HG03575 (cell line): ENCODE results near the gene MBD5.

Experiments
- ATAC-seq: cut with Tn5 transposase; IDR thresholded peaks from one replicate; pipeline ENCODE4 v1.9.1; 2021; ENCODE audit not compliant: unreplicated experiment, insufficient number of reproducible peaks, low FRiP score; ENCODE audit errors: extremely low read depth

The MBD5 gene

GRCh38 chr2:148096012-148096411 is 75.1 kb downstream of the MBD5 start:
- no peak for ATAC-seq

- ATAC-seq, result no peak
Observed at GRCh38 chr2:148102641-148103040, 81.8 kb downstream of the MBD5 start.

DNA sequence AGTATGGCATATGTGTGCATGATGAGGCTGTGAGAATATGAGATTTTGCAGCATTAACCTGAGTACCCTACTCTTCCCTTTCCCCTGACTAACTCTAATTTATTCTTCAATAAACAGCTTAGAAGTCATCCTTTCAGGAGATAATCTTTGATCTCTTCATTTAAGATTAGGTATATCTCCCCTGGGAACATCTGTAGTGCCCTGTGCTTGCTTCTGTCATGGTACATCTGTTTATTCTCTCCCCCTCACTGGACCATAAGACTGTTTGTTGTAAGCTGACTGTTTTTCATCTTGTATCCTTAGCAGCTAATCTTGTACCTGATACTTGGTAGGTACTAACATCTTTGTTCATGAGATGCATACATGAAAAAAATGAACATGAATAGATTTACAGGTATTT is 83.1 kb downstream of the MBD5 start:
- no peak for ATAC-seq

GRCh38 chr2:148106331-148106730 is 85.4 kb downstream of the MBD5 start:
- ATAC-seq, result no peak

- no peak for ATAC-seq
Observed at GRCh38 chr2:148108385-148108784, 87.5 kb downstream of the MBD5 start.

DNA sequence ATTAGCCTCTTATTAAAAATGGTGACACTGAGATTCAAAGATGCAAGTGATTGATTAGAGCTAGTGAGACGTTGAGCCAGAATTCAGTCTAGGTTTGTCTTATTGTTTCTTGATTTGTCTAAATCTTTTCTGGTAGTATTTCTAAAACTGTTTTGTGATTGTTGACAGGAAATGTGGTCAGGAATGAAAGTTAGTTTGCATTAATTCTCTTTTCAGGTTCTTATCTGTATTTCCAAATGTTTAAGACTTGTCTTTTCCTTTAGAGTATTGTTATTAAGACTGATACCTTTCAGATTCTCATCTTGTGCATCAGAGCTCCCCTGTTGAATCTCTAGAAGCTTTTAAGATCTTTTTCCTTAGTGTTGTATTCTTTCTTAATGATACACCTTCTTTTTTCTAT is 89.3 kb downstream of the MBD5 start:
- ATAC-seq, result no peak

- no peak for ATAC-seq
Observed at GRCh38 chr2:148122788-148123187, 101.9 kb downstream of the MBD5 start.

DNA sequence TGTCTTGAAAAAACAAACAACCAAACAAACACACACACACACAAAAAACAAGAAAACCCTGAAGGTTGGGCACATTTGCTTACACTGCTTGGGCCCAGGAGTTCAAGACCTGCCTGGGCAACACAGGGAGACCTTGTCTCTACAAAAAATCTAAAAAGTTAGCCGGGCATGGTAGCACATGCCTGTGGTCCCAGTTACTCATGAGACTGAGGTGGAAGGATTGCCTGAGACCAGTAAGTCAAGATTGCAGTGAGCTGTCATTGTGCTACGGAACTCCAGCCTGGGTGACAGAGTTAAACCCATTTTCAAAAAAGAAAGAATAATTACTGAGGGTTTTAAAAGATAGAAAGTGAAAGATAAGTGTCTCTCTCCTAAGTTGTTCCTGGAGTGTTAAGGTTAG is 103.4 kb downstream of the MBD5 start:
- ATAC-seq, result no peak

- no peak for ATAC-seq
Observed at GRCh38 chr2:148130581-148130980, 109.7 kb downstream of the MBD5 start.

DNA sequence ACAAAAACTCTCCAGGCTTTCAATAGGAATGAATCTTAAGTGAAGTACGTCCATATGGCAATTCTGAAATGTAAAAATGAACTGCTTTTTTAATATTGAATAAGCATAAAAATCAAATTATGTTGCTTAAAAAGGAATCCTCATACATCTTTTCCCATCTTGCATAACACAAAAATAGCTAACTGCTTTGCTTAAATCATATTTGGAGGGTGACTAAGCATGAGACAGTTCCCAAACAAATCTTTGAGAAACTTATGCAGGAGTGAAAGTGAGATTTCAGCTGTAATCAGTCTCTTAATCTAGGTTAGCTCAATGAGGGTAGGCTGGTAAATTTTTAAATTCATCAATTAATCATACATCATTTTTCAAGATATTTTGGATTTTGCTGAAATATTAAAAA is 111.5 kb downstream of the MBD5 start:
- no peak for ATAC-seq

DNA sequence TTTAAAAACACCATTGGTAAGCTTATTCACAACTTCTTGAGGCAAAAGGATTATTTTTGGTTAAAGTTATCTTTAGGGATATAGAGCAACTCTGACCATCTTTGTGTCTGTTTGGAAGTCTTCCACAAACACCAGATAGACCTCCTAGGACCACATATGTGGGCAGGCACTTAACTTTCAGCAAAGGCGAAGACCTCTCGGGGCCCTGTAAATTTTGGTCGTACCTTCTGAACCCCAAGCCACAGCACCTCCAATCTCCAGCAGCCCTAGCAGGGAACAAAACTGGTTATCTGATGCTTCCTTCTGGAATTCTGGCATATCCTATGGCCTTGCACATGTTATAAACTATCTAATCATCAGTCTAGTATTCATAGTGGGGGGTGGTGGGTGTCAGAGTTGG is 114.8 kb downstream of the MBD5 start:
- ATAC-seq, result no peak

- ATAC-seq, result no peak
Observed at GRCh38 chr2:148136441-148136840, 115.5 kb downstream of the MBD5 start.

DNA sequence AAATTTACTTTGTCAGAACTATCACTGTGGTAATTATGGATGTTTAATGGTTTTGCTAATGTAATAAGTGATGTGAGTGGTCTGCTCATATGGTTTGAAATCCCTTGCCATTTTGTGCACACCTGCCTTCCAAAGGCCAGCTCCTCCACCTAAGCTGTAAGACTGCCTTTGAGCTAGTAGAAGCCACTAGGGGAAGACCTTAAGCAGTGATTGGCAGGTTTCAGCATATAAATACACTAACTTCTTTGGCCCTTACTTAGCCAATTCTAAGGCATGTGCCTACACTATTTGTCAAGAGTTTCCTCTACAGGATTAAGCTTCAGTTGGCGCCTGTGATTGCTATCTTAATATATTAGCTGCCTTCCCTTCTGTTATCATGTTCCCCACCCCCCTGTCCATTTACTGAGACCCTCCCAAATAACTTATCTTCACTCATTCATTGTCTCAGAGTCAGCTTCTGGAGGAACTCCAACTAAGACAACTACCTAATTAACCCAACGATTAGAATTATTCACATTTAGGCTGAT is 141.1 kb downstream of the MBD5 start:
- no peak for ATAC-seq

- no peak for ATAC-seq
Observed at GRCh38 chr2:148162871-148163270, 142.0 kb downstream of the MBD5 start.

GRCh38 chr2:148165975-148166374 is 145.1 kb downstream of the MBD5 start:
- ATAC-seq, result no peak

- ATAC-seq, result no peak
Observed at GRCh38 chr2:148167241-148167766, 146.4 kb downstream of the MBD5 start.

GRCh38 chr2:148167855-148168254 is 147.0 kb downstream of the MBD5 start:
- no peak for ATAC-seq

GRCh38 chr2:148172131-148172753 is 151.4 kb downstream of the MBD5 start:
- ATAC-seq, result no peak

DNA sequence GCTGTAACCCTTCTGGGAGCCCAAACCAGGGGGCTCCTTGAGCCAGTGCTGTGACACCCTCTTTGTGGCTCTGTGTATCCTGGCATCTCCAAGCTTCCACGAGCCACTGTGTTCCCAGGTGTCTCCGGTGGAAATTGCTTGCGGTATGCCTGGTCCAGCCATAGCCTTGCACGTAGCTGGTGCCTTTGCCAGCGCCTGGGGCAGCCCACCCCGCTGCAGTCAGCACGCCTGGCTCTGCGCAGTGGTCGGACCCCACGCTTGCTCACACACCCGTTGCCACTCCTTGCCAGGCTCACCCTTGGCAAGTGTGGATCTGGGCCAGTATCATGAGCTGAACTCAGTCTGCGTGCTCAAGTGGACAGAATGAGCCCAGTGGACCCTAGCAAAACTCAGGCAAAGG is 152.3 kb downstream of the MBD5 start:
- ATAC-seq, result no peak

- no peak for ATAC-seq
Observed at GRCh38 chr2:148177559-148177958, 156.7 kb downstream of the MBD5 start.

- no peak for ATAC-seq
Observed at GRCh38 chr2:148179724-148180123, 158.8 kb downstream of the MBD5 start.
